ENCODE measurements around the gene ISYNA1.

DNA sequence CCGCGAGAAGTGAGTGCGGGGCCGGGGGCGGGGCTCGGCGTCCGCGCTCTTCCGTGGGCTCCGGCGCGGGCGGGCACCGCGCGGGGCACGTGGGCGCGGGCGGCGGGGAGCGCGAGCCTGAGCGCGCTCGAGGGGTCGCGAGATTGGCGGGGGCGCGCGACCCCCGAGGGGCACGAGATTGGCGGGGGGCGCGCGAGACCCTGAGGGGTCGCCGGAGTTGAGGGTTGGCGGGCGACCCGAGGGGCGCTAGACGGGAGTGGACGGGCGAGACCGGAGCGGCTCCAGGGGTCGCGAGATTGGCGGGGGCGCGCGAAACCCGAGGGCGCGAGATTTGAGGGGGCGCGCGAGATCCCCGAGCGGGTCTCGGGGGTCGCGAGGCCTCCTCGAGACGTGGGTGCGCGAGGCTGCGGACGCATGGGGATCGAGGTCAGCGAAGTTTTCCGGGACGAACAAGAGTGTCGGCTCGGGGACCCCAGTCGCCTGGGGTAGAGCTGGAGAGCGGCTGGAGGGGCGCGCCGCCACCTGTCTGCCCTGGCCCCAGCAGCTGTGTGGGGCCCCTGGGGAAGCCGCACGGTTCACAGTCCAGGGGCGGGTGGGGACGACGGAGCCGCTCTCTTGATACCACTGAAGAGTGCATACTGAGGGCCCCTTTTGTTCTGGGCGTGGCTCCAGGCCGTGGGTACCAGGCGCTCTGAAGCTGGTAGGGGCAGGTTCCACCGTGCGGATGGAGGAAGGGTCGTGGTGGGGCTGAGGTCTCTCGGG lies 18.1 kb downstream of the ISYNA1 start:
- no peak for TF ChIP-seq POLR2A (IDR thresholded peaks at IDR 0.05)
- TF ChIP-seq, protein P1, sequence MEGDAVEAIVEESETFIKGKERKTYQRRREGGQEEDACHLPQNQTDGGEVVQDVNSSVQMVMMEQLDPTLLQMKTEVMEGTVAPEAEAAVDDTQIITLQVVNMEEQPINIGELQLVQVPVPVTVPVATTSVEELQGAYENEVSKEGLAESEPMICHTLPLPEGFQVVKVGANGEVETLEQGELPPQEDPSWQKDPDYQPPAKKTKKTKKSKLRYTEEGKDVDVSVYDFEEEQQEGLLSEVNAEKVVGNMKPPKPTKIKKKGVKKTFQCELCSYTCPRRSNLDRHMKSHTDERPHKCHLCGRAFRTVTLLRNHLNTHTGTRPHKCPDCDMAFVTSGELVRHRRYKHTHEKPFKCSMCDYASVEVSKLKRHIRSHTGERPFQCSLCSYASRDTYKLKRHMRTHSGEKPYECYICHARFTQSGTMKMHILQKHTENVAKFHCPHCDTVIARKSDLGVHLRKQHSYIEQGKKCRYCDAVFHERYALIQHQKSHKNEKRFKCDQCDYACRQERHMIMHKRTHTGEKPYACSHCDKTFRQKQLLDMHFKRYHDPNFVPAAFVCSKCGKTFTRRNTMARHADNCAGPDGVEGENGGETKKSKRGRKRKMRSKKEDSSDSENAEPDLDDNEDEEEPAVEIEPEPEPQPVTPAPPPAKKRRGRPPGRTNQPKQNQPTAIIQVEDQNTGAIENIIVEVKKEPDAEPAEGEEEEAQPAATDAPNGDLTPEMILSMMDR (IDR thresholded peaks at IDR 0.05): no peak

All from Peyer's patch (tissue), 4 donors.